GM10266 (cell line): ENCODE results near the gene CYB5RL.
"Not testable (repeated sequence)": the region's sequence is repeated elsewhere in the genome, so short reads cannot be mapped to it uniquely, and the experiment has no call there.

Experiments used
- DNase-seq: peaks from one replicate; pipeline ENCODE4 v3.0.0; 2012; ENCODE audit errors: extremely low spot score
- TF ChIP-seq, protein P1 (sequence below): IDR thresholded peaks from 2 replicates; pipeline ENCODE4 v1.5.1; 2012; ENCODE audit warnings: mild to moderate bottlenecking, low read depth; ENCODE audit not compliant: control insufficient read depth, insufficient read depth; ENCODE audit errors: missing control alignments

Gene CYB5RL

DNA sequence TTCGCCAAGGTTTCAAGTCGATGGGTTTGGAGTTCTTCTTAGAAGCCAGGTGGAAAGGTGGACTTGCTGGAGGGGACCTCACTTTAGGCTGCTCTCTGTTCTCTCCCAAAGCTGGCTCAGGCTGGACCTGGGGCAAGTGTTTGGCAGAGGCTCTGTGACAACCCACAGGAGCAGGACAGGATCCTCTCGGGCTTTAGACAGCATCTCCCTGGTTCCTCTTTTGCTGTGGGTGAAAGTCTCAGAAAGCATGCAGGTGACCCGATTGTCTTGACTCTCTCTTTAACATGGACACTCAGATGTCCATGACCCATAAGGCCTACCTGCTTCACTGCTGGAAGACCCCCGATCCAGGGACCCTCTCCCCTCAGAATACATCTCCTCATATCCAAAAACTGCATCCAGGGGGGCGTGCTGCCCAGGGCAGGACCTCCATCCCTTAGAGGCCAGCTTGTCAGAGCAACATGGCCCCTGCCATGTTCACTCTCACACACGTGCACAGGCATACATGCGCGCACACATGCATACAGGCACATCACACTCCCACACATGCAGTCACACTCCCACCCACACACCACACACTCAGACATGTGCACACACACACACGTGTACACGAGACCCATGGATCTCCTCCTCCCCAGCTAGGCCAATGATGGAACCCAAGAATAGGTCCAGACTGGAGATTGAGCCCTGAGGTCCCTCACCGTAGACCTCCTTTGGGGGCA lies 21.4 kb upstream of the CYB5RL start:
- TF ChIP-seq, protein P1, sequence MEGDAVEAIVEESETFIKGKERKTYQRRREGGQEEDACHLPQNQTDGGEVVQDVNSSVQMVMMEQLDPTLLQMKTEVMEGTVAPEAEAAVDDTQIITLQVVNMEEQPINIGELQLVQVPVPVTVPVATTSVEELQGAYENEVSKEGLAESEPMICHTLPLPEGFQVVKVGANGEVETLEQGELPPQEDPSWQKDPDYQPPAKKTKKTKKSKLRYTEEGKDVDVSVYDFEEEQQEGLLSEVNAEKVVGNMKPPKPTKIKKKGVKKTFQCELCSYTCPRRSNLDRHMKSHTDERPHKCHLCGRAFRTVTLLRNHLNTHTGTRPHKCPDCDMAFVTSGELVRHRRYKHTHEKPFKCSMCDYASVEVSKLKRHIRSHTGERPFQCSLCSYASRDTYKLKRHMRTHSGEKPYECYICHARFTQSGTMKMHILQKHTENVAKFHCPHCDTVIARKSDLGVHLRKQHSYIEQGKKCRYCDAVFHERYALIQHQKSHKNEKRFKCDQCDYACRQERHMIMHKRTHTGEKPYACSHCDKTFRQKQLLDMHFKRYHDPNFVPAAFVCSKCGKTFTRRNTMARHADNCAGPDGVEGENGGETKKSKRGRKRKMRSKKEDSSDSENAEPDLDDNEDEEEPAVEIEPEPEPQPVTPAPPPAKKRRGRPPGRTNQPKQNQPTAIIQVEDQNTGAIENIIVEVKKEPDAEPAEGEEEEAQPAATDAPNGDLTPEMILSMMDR, result no peak
- DNase-seq, result no peak

DNA sequence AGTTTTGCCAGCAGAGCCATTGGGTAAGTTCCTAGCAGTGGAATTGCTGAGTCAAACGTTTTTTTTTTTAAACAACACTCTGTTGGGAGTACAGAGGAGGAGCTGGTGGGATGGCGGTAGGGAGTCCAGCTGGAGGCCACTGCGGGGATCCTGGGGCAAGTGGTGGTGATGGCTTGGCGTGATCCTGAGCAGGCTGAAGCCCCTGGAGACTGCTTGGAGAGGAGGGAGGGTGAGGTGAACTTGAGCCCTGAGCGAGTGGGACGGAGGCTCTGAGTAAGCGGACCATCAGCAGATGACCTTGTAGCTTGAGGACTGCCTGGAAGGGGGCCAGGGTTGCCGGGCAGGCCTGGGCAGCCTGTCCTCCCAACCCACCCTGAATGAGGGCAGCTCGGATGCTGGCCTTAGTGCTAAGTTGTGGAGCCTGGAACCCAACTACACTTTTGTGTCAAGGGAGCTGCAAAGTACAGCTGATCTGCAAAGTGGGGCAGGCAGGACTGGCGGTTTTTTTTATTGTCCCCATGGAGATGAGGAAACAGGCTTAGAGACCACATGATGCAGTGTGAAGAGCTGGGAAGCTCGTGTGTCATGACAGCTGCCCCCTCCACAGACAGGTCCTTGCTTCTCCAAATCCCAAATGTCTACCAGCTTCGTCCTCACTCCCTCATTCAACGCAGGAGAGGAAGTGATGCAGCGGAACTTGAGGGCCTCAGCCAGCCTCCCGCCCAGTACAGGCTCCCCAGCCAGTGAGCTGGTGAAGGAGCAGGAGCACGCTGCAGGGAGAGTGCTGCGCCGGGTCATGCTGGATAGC lies 20.4 kb upstream of the CYB5RL start:
- DNase-seq, result no peak
- TF ChIP-seq, protein P1, result no peak

DNA sequence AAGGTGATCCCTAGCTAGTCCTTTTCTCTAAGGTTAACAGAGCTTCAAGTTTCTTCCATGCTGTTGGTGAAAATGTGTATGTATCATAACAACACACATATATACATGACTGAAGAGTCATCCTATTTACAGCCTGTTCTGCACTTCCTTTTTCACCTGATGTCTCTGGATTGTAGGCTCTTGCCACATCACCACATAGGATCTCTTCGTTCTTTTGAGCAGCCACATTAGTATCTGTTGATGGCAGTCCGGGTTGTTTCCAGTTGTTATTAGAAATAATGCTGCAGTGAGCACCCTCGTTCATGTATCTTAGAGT lies 19.8 kb upstream of the CYB5RL start:
- DNase-seq, result no peak
- TF ChIP-seq, protein P1, result no peak

DNA sequence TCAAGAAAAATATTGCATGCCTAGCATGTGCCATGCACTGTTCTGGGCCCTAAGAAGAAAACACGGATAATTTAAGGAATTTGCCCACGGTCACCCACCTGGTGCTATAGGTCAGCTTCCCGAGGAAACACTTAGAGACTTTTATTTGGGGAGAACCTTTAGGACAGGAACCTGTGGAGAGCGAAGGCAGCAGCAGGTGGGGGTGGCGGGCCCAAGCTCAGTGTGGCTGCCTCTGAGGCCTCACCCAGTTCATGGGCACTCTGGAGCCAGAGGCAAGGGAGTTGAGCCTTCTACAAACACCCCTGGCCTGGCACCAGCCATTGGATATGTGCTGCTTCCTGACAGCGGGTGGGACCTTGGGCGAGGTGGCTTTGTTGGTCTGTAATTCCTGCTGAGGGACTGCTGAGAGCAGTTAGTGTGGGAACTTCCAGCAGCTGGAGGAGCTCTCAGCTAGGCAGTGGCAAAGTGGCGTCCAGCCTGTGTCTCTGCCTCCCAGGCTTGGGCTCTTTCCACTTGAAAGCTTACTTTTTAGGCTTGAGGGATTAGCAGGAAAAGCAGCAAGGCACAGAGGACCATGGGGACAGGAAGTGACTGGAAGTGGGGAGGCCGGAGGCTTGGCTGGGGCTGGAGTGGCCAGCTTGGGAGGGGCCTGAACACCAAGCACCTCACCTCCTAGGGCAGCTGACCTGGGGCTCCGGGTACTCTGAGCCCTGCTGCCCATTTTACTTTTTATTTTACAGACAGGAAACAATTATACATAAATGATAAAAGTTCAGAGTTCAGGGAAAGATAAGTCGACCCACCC lies 19.3 kb upstream of the CYB5RL start:
- no peak for DNase-seq
- TF ChIP-seq, protein P1, result no peak

DNA sequence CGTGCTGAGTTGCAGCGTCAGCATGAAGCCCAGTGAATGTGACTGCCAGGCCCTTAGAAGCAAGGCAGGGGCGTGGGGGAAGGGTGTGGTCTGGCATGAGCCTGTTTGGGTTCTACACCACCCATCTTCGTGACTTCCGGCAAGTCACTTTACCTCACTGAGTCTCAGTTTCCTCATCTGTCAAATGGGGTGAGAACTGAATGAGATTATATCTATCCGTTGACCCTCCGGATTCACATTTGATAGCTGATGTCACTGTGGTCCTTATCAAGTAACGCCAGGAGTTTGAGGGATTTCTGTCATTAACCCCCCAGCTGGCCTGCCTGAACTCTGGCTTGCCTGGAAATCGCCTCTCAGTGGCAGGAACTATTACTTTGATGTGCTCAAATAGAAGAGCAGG lies 15.7 kb upstream of the CYB5RL start:
- no peak for DNase-seq
- TF ChIP-seq, protein P1, result no peak

DNA sequence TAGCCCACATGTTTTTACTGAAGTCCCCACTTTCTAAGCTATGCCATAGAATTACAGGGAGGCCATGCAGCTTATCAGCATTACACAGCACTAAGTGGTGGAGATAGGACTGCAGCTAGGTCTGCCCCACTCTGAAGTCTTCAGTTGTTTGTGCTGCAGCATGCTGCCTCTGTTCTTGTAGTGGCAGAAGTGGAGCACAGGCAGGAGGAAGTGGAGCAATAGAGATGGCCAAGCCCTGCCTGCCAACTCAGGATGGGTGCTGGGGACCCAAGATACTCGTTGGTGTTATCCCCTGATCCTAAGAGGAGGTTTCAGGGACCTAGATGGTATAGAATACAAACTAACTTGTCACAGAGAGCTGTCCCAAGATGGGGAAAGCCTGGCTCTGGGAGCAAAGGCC lies 13.0 kb upstream of the CYB5RL start:
- TF ChIP-seq, protein P1, result no peak
- no peak for DNase-seq

DNA sequence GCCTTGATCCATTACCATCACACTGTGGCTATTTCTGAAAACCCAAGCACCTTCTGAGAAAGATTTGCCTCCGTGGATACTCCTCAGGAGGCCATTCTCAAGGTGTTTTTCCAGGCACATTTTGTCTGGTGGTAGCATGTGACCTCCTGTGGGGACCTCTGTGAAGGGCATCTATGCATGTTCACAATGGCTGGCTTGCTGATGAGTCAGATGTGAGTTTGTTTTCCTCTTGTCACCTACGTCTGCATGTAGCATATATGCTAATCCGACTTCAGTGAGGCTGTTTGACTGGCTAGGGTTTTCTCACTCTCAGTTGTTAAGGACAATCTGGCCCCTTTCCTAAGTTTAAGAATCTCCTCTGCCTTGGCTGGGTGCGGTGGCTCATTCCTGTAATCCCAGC lies 8.1 kb upstream of the CYB5RL start:
- not testable (repeated sequence) for DNase-seq
